ENCODE results near the gene ERC1.

ERC1 gene

DNA sequence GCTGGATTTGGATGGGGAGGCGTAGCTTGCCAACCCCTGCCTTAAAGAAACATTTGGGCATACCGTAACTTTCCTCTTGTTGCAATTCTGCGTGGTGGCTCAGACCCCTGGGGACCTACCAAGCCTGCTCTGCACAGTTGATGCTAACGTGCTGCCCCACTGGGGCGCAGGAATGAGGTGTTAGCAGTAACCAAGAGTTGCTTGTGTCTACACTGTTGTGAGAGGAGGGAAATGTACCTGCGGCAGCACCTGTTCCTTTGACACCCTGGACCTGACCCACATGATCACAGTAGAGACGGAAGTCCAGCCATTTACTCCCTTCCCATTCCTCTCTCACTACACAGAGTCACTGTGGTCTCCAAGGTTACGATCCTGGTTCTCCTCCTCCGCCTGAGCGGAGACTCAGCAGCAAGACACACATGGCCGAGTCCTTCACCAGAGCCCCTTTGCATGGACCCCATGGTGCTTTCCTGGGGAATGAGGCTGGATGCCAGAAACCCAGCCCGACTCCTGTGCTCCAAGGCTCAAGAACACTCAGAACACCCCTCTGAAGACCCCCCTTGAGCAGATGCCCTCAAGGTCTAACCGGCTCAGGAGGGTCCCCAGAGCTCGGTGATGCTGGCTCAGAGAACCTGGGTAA, 518.5 kb downstream of the ERC1 start:
- no peak overlapping the region for H3K27ac Mint-ChIP-seq
- H3K4me1 Mint-ChIP-seq, result peaks cover 5% of the 10 kb centered on the region
- ATAC-seq (no peak), DNase-seq (ENCODE audit: low spot score in 2 of 2) (no peak)
- no peak overlapping the region for H3K4me3 Mint-ChIP-seq
- H3K36me3 Mint-ChIP-seq, result no peaks in the 10 kb centered on the region
- H3K9me3 Mint-ChIP-seq, result no peaks in the 10 kb centered on the region

DNA sequence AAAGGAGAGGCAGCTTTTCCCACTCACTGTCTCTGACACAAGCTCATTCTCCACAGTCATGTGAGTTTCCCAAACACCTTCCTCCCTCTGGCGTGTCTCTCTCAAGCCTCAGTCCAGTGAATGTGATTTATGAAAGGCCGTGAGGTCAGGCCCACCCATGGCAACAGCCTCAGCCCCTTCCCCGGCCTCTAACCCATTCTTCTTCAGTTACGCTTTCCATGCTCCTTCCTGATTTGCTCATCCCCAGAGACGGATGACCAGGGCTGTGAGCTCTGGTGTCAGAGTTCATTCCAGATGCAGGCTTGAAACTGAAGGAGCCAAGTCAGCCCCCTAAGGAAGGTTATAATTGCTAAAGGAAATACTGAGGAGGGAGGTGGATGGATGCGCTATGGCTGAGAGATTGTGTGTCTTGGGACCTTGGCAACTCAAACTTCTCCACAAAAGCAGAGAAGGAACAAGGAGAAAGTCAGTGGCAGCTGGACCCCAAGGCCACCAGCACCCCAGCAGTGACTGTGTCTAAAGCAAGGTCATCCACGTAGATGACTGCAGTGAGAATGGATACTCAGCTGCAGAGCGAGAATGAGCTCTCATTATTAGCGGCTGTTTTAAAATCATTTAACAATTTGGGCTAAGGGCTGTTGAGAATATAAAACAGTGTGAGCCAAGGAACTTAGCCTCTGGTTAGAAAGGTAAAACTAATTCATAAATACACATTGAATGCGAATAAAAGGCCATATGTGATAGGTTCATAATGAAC, 519.2 kb downstream of the ERC1 start:
- H3K4me3 Mint-ChIP-seq, result no peak overlapping the region
- ATAC-seq (no peak), DNase-seq (ENCODE audit: low spot score in 2 of 2) (no peak)
- no peaks in the 10 kb centered on the region for H3K36me3 Mint-ChIP-seq
- no peaks in the 10 kb centered on the region for H3K4me1 Mint-ChIP-seq
- no peak overlapping the region for H3K27ac Mint-ChIP-seq
- H3K9me3 Mint-ChIP-seq, result no peaks in the 10 kb centered on the region

DNA sequence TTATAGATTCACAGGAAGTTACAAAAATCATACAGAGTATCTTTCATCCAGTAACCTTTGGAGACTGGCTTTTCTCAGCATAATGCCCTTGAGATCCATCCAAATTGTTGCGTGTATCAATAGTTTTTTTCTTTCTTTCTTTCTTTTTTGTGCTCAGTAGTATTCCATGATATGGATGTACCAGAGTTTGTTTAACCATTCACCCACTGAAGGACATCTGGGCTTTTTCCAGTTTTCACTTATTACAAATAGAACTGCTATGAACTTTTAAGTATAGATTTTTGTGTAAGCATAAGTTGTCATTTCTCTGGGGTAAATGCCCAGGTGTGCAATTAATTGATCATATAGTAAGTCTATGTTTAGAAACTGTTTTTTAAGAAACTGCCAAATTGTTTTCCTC, 524.0 kb downstream of the ERC1 start:
- H3K4me3 Mint-ChIP-seq, result no peak overlapping the region
- H3K36me3 Mint-ChIP-seq, result no peaks in the 10 kb centered on the region
- H3K27ac Mint-ChIP-seq, result no peak overlapping the region
- no peak for ATAC-seq
- H3K9me3 Mint-ChIP-seq, result no peaks in the 10 kb centered on the region
- no peak for DNase-seq (ENCODE audit: low spot score in 2 of 2)
- H3K4me1 Mint-ChIP-seq, result peaks cover 6% of the 10 kb centered on the region

DNA sequence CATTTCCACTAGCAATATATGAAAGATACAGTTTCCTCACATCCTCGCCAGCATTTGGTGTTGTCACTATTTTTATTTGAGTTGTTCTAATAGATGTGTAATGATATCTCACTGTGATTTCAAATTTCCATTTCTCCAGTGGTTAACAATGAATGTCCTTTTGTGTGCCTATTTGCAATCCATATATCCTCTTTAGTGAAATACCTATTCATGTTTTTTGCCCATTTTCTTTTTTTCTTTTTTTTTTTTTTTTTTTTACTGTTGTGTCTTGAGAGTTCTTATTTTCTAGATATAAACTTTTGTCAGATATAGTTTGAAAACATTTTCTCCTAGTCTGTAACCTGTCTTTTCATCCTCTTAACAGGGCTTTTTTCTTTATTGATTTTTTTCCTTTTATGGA, 524.4 kb downstream of the ERC1 start:
- no peak overlapping the region for H3K4me3 Mint-ChIP-seq
- H3K27ac Mint-ChIP-seq, result no peak overlapping the region
- ATAC-seq (no peak), DNase-seq (ENCODE audit: low spot score in 2 of 2) (no peak)
- H3K36me3 Mint-ChIP-seq, result no peaks in the 10 kb centered on the region
- H3K9me3 Mint-ChIP-seq, result no peaks in the 10 kb centered on the region
- peaks cover 6% of the 10 kb centered on the region for H3K4me1 Mint-ChIP-seq

DNA sequence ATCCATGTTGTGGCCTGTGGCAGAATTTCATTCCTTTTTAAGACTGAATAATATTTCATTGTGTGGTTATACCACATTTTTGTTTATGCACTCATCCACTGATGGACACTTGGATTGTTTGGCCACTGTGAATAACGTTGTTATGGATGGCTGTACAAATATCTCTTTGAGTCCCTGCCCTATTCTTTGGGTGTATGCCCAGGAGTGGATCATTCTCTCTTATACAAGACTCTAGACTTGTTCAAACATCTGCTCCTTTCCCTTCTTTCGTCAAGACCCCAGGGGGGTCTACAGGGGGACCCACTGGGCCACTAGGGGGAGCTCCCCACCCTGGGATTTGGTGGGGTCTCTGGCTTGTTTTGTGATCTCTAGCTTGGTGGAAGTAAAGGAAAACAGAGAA, 526.0 kb downstream of the ERC1 start:
- H3K36me3 Mint-ChIP-seq, result no peaks in the 10 kb centered on the region
- H3K4me1 Mint-ChIP-seq, result peaks cover 6% of the 10 kb centered on the region
- DNase-seq (ENCODE audit: low spot score in 2 of 2) (no peak), ATAC-seq (no peak)
- no peaks in the 10 kb centered on the region for H3K9me3 Mint-ChIP-seq
- H3K4me3 Mint-ChIP-seq, result no peak overlapping the region
- no peak overlapping the region for H3K27ac Mint-ChIP-seq

DNA sequence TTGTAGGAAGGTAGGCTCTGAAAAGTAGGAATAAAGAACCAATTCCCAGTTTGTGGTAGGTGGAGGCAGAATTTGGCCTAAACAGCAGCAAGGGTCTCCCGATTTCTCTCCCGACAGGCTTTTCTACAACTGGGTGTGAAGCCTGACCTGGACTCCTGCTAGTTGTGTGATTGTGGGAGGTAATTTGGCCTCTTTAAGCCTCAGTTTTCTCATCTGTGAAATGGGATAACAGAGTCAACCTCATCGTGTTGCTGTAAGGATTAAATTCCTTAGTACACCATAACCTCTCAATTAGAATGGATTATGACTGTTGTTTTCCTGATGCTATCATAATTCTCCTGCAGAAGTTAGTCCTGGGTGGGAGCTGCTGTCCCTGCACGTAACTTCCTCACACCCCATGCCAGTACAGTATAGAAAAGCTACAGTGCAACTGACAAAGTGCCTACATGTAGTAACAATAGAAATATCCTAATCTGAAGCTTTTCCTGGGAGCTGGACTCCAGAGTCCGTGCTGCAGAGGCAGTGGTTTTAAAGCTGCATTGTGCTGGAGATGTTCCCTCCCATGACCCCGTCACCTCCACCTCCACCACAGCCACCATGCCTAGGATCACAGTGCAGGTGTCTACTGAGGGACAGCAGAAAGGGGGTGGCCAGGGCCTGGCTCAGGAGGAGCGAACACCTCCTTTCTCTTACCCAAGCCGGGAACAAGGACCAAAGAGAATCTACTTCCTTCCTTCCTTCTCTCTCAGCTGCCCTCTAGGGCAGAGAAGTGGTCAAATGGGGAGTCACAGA, 526.9 kb downstream of the ERC1 start:
- no peaks in the 10 kb centered on the region for H3K9me3 Mint-ChIP-seq
- no peak overlapping the region for H3K4me3 Mint-ChIP-seq
- DNase-seq (ENCODE audit: low spot score in 2 of 2) (no peak), ATAC-seq (no peak)
- peaks cover 6% of the 10 kb centered on the region for H3K4me1 Mint-ChIP-seq
- no peak overlapping the region for H3K27ac Mint-ChIP-seq
- H3K36me3 Mint-ChIP-seq, result no peaks in the 10 kb centered on the region

DNA sequence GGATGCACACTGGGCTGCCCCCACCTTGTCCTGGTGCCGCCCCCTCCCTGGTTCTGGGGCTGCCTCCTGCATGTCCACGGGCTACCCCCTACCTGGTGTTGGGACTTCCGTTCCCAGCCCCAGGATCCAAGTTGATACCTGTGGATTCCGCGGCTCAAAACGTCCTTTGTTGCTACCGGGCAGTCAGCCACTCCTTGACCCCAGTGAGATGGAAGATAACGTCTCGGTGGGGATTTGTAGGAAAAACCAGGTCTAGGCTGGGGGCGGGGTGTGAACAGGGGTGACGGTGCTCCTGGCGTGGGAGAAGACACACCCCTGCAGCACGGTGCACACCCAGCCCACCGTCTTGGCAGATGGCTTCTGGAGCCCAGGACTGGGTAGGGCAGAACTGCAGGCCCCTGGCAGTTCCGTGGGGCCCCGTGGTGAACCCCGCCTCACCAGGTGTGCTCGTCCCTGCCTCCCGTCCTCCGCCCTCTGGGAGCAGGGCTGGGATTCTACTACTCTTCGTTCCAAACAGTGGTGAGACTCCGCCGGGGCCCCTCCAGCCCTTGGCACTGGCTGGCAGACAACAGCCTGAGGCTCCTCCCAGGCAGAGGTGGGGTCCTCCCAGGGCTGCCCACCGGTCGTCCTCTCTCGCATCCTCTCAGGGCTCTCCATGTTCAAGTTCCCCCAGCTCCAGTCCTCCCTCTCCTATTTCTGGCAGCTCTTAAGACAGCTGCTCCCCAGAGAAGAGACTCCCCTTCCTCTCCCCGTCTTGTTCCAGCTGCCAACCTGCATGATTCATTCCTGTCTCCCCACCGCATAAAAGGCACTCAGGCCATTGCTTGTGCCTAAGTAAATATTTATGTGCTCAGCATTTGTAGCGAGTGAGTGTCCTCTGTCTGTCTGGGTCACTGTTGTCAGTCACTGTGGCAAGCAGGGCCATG, 527.8 kb downstream of the ERC1 start:
- Mint-ChIP-seq H3K4me3 (no peak overlapping the region), H3K9me3 (no peaks in the 10 kb centered on the region), H3K36me3 (no peaks in the 10 kb centered on the region), H3K27ac (peak overlapping the region; percentile 55), H3K4me1 (peaks cover 6% of the 10 kb centered on the region)
- DNase-seq (ENCODE audit: low spot score in 2 of 2) (no peak), ATAC-seq (peak; percentile 19)

DNA sequence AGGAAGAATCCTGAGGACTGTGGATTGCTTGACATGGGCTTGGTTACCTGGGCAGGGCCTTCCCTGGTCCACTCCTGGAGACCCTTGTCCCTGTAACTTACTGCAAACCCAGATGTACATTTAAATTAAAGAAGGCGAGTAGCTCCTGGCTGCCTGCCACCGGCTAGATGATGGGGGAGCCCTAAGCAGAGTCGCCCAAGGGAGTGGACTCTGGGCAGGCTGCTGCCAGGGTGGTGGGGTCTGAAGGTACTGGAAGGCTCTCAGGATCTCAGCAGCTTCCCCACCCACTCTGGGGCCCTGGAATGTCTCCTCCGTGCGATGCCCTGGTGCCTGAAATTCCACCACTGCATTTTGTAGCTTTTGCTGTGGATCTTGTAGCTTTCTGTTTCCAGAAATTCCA, 528.6 kb downstream of the ERC1 start:
- no peak overlapping the region for H3K27ac Mint-ChIP-seq
- H3K4me1 Mint-ChIP-seq, result peaks cover 6% of the 10 kb centered on the region
- H3K36me3 Mint-ChIP-seq, result no peaks in the 10 kb centered on the region
- H3K9me3 Mint-ChIP-seq, result no peaks in the 10 kb centered on the region
- H3K4me3 Mint-ChIP-seq, result no peak overlapping the region
- DNase-seq (ENCODE audit: low spot score in 2 of 2) (no peak), ATAC-seq (no peak)

DNA sequence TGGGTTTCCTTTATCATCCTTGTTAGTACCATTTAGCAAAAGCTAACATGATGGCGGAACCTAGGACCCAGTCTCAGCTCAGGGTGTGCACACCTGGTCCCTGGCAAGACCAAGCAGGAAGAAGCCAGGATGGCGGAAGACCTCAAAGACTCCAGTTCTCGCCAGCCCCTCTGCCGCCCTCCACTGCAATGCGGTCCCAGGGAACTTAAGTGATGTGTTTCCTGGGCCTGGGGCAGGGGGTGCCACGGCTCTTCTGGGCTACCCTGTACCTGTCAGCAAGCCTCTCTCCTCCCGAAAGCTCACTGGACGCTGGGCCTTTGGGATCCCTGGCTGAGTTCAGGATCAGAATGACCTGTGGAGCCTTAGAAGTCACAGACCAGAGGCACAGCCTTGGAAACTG, 532.0 kb downstream of the ERC1 start:
- H3K4me1 Mint-ChIP-seq, result peaks cover 13% of the 10 kb centered on the region
- H3K36me3 Mint-ChIP-seq, result no peaks in the 10 kb centered on the region
- no peak overlapping the region for H3K4me3 Mint-ChIP-seq

DNA sequence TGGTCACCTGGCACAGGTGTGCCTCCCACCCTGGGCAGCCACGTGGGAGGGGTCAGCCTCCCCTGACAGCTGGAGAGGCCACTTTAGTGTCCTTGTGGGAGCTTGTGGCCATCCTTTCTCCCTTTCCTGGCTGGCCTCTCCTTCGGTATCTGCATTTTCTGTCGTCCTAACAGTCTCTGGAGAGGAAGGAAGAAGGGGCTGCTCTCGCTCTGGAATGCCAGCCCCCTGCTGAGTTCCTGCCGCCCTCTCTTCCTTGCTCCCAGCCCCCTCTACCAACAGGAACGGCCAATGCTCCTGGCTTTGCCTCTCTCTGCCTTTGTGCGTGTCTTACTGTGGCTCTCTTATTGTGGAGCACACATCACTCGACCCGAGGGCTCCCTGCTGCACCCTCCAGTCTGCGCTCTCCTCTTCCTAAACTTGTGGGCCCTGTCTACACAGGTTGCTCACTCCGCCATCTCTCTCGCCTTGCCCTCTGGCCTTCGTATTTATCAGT, 532.6 kb downstream of the ERC1 start:
- Mint-ChIP-seq H3K4me1 (peaks cover 14% of the 10 kb centered on the region), H3K36me3 (no peaks in the 10 kb centered on the region), H3K9me3 (no peaks in the 10 kb centered on the region), H3K4me3 (no peak overlapping the region), H3K27ac (no peak overlapping the region)
- DNase-seq (ENCODE audit: low spot score in 2 of 2), result no peak
- ATAC-seq, result no peak

More for the DNA sequence above, 532.0 kb downstream of the ERC1 start:
- H3K27ac Mint-ChIP-seq, result no peak overlapping the region
- ATAC-seq (no peak), DNase-seq (ENCODE audit: low spot score in 2 of 2) (no peak)
- H3K9me3 Mint-ChIP-seq, result no peaks in the 10 kb centered on the region

DNA sequence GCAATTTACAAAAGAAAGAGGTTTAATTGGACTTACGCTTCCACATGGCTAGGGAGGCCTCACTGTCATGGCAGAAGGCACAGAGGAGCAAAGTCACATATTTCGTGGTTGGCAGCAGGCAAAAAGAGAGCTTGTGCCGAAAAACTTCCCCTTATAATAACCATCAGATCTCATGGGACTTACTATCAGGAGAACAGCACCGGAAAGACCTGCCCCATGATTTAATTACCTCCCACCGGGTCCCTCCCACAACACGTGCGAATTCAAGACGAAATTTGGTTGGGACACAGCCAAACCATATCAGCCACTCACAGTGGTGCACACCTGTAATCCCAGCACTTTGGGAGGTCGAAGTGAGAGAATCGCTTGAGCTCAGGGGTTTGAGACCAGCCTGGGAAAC, 534.8 kb downstream of the ERC1 start:
- no peak overlapping the region for H3K4me3 Mint-ChIP-seq

DNA sequence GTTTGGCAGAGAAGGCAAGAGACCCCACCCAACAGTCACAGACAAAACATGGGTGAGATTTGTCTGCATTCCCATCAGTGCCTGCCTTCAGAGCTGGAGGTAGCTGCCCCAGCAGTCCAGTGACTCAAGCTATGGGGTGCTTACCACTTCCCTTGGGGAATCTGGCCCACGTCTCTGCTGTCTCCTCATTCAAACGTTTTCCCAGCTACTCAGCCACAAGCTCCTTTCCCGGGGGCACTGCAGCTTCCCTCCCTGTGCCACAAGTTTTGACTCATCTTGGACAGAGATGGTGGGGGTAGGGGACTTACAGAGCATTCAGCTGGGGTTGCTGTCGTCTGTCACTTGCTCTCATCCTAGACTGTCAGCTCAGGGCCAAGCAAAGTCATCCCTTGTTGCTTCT, 536.8 kb downstream of the ERC1 start:
- no peaks in the 10 kb centered on the region for H3K36me3 Mint-ChIP-seq
- ATAC-seq (no peak), DNase-seq (ENCODE audit: low spot score in 2 of 2) (no peak)
- H3K4me3 Mint-ChIP-seq, result no peak overlapping the region
- no peak overlapping the region for H3K27ac Mint-ChIP-seq
- H3K9me3 Mint-ChIP-seq, result no peaks in the 10 kb centered on the region
- peaks cover 27% of the 10 kb centered on the region for H3K4me1 Mint-ChIP-seq

More for the DNA sequence above, 534.8 kb downstream of the ERC1 start:
- Mint-ChIP-seq H3K36me3 (no peaks in the 10 kb centered on the region), H3K4me1 (peaks cover 13% of the 10 kb centered on the region), H3K27ac (no peak overlapping the region), H3K9me3 (no peaks in the 10 kb centered on the region)
- DNase-seq (ENCODE audit: low spot score in 2 of 2), result no peak
- ATAC-seq, result no peak

DNA sequence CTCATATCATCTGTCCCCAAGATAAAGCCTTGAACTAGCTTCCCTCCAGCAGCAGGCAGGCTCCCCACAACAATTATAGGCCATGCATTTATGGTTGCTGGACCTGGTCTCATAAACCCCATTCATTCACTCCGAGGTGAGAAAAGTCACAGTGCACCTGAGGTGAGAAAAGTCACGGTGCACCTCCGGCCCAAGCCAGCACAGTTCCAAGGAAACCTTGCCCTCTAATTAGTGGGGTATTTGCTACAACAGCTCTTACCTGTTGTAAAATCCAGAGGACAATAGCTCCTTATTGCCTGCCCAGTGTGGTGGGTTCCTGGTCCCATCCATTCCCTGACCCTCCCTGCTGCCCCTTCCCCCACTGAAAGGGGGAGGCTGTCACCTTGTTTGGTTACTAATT, 537.8 kb downstream of the ERC1 start:
- DNase-seq (ENCODE audit: low spot score in 2 of 2) (no peak), ATAC-seq (no peak)
- no peaks in the 10 kb centered on the region for H3K9me3 Mint-ChIP-seq
- H3K27ac Mint-ChIP-seq, result no peak overlapping the region
- H3K4me1 Mint-ChIP-seq, result peaks cover 37% of the 10 kb centered on the region
- peaks cover 4% of the 10 kb centered on the region for H3K36me3 Mint-ChIP-seq
- H3K4me3 Mint-ChIP-seq, result no peak overlapping the region

DNA sequence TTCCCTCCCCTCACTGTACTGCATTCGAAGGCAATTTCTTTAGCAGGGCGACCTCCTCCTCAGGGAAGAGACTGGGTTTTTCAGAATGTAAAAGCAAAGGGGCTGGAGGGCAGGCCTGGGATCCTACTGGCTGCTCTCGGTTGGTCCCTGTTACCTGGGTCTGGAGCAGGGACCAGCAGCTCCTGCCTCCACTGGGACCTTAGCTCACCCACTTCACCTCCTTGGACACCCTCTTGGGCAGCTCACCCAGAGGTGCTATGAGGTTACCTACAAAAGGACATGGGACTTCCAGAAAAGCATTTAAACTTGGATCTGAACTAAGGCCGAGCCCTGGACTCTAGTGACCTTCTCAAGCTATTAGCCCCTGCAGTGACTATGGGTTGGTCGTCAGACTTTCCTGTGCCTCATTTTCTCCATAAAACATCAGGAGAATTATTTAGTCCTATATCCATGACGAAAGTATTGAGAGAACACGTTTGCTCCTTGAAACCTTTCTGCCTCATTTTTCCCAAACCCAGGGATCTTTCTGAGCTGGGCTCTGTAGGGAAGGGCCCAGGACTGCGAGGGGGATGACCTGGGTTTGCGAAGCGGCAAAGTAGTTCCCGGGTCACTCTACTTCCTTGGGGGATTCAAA, 538.3 kb downstream of the ERC1 start:
- ATAC-seq (no peak), DNase-seq (ENCODE audit: low spot score in 2 of 2) (no peak)
- Mint-ChIP-seq H3K9me3 (no peaks in the 10 kb centered on the region), H3K36me3 (peaks cover 8% of the 10 kb centered on the region), H3K4me1 (peaks cover 42% of the 10 kb centered on the region), H3K4me3 (peak overlapping the region; percentile 74), H3K27ac (no peak overlapping the region)
